GM18868 (cell line): ENCODE measurements around the gene USP16.
A peak's percentile ranks its signal among the peaks of the same experiment; 100 is the strongest.
"Not testable (repeated sequence)": the region's sequence is repeated elsewhere in the genome, so short reads cannot be mapped to it uniquely, and the experiment has no call there.

Experiments
- ATAC-seq: cut with Tn5 transposase; IDR thresholded peaks from one replicate; pipeline ENCODE4 v1.9.1; 2021; ENCODE audit warnings: mild to moderate bottlenecking, moderate library complexity; ENCODE audit not compliant: unreplicated experiment

The USP16 gene

GRCh38 chr21:29024474-29025327 is at the start of gene USP16:
USP16 (plus strand) TSS chr21:29024668; CDS start chr21:29027914, 3,246 bp downstream.
- peak; percentile 96 for ATAC-seq

GRCh38 chr21:28975397-28975796 is 49.1 kb upstream of the USP16 start:
- no peak for ATAC-seq

GRCh38 chr21:28979092-28979491 is 45.4 kb upstream of the USP16 start:
- no peak for ATAC-seq

GRCh38 chr21:28982637-28983036 is 41.8 kb upstream of the USP16 start:
- no peak for ATAC-seq

GRCh38 chr21:28986677-28987076 is 37.8 kb upstream of the USP16 start:
- no peak for ATAC-seq

GRCh38 chr21:28988146-28988545 is 36.3 kb upstream of the USP16 start:
- not testable (repeated sequence) for ATAC-seq

- no peak for ATAC-seq
These were observed 32.5 kb upstream of the USP16 start for GRCh38 chr21:28991861-28992525.

- ATAC-seq = peak; percentile 96
These were observed 31.8 kb upstream of the USP16 start, which contains the start of gene LTN1 for GRCh38 chr21:28992526-28993292. LTN1 (minus strand) TSS chr21:28992877; CDS start chr21:28992805, 72 bp downstream.

GRCh38 chr21:28993293-28993629 is 31.2 kb upstream of the USP16 start:
- ATAC-seq = no peak

- peak; percentile 100 for ATAC-seq
These were observed 21.9 kb upstream of the USP16 start for GRCh38 chr21:29002442-29003144.

- ATAC-seq = no peak
These were observed 18.8 kb upstream of the USP16 start for GRCh38 chr21:29005696-29006095.

- no peak for ATAC-seq
These were observed 17.3 kb upstream of the USP16 start for GRCh38 chr21:29007135-29007534.

- no peak for ATAC-seq
These were observed 16.7 kb upstream of the USP16 start for GRCh38 chr21:29007810-29008209.

GRCh38 chr21:29008367-29008766 is 16.1 kb upstream of the USP16 start:
- no peak for ATAC-seq

- not testable (repeated sequence) for ATAC-seq
These were observed 13.2 kb upstream of the USP16 start for GRCh38 chr21:29011236-29011635.

GRCh38 chr21:29017639-29018237 is 6.7 kb upstream of the USP16 start:
- ATAC-seq = no peak

GRCh38 chr21:29018540-29018939 is 5.9 kb upstream of the USP16 start:
- no peak for ATAC-seq

- no peak for ATAC-seq
These were observed 2.3 kb upstream of the USP16 start for GRCh38 chr21:29022166-29022565.

GRCh38 chr21:29025328-29025713 is 853 bp downstream of the USP16 start:
- no peak for ATAC-seq

GRCh38 chr21:29029524-29029923 is 5.1 kb downstream of the USP16 start:
- ATAC-seq = no peak
